ENCODE data around the gene ALDH3B1.

ALDH3B1 gene

DNA sequence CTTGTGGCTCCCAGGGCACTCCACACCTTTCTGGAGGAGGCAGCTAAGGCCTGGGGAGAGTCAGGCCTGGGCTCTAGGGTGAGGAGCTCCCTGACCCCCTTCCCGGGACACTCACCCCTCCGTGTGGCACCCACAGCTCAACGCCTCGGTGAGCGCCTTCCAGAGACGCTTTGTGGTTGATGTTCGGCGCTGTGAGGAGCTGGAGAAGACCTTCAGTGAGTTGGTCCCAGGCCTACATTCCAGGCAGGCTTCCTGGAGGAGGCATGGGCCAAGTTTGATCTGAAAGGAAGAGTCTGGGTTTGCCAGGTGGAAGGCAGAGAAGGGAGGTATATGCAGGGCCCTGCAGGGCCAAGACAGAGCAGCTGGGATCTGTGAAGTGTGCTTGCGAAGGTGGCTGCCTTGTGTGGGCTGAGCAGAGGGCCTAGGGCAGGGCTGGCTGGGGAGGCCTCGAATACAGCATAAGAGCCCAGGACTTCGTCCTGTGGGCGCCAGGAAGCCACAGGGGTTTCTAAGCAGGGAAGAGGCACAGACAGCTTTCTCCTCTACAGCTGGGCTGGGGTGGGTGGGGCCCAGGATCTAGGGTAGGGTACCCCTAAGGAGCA, 31.6 kb downstream of the ALDH3B1 start:
- peaks cover 30% of the 10 kb centered on the region for H3K4me1 ChIP-seq (ENCODE audit: insufficient read depth, low read length, poor library complexity, severe bottlenecking)

GRCh38 chr11:68042219-68043028, 32.3 kb downstream of the ALDH3B1 start:
- no peak for TF ChIP-seq EZH2phosphoT487 (IDR thresholded peaks at IDR 0.05; ENCODE audit: borderline replicate concordance)
- TF ChIP-seq, protein P1, sequence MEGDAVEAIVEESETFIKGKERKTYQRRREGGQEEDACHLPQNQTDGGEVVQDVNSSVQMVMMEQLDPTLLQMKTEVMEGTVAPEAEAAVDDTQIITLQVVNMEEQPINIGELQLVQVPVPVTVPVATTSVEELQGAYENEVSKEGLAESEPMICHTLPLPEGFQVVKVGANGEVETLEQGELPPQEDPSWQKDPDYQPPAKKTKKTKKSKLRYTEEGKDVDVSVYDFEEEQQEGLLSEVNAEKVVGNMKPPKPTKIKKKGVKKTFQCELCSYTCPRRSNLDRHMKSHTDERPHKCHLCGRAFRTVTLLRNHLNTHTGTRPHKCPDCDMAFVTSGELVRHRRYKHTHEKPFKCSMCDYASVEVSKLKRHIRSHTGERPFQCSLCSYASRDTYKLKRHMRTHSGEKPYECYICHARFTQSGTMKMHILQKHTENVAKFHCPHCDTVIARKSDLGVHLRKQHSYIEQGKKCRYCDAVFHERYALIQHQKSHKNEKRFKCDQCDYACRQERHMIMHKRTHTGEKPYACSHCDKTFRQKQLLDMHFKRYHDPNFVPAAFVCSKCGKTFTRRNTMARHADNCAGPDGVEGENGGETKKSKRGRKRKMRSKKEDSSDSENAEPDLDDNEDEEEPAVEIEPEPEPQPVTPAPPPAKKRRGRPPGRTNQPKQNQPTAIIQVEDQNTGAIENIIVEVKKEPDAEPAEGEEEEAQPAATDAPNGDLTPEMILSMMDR (conservative IDR thresholded peaks at IDR 0.05; ENCODE audit: low read length), result no peak
- no peaks in the 10 kb centered on the region for H3K9me3 ChIP-seq (ENCODE audit: insufficient read depth, low read depth, low read length)
- no peaks in the 10 kb centered on the region for H3K27me3 ChIP-seq (ENCODE audit: insufficient read depth, low read length, poor library complexity, severe bottlenecking)
- no peaks in the 10 kb centered on the region for H3K9me2 ChIP-seq (replicated peaks; ENCODE audit: low read depth, low read length)
- H4K20me1 ChIP-seq (ENCODE audit: insufficient read depth, low read length, poor library complexity, severe bottlenecking), result no peaks in the 10 kb centered on the region
- no peaks in the 10 kb centered on the region for H3K79me2 ChIP-seq (ENCODE audit: insufficient read depth, low read length)
- peak overlapping the region; percentile 78 for H3K9ac ChIP-seq (ENCODE audit: low read depth, low read length, poor library complexity, severe bottlenecking)
- no peaks in the 10 kb centered on the region for H3K36me3 ChIP-seq (ENCODE audit: insufficient read depth, low read length)
- H3K4me3 ChIP-seq (ENCODE audit: low read length, poor library complexity, severe bottlenecking), result no peak overlapping the region
- H2AFZ ChIP-seq (ENCODE audit: low read length), result no peak overlapping the region
- no peak overlapping the region for H3K4me2 ChIP-seq (ENCODE audit: low read depth, low read length, poor library complexity, severe bottlenecking)
- H3K4me1 ChIP-seq (ENCODE audit: insufficient read depth, low read length, poor library complexity, severe bottlenecking), result peaks cover 23% of the 10 kb centered on the region
- H3F3A ChIP-seq (ENCODE audit: low read depth), result no peaks in the 10 kb centered on the region; the same call in 1 of the 2 replicates

More for the DNA sequence above, 31.6 kb downstream of the ALDH3B1 start:
- Histone ChIP-seq H2AFZ (ENCODE audit: low read length) (no peak overlapping the region), H3K4me3 (ENCODE audit: low read length, poor library complexity, severe bottlenecking) (no peak overlapping the region), H3K79me2 (ENCODE audit: insufficient read depth, low read length) (no peaks in the 10 kb centered on the region), H3K4me2 (ENCODE audit: low read depth, low read length, poor library complexity, severe bottlenecking) (peak overlapping the region; percentile 80), H3K9me2 (replicated peaks; ENCODE audit: low read depth, low read length) (no peaks in the 10 kb centered on the region), H3K9ac (ENCODE audit: low read depth, low read length, poor library complexity, severe bottlenecking) (peak overlapping the region; percentile 78), H3K36me3 (ENCODE audit: insufficient read depth, low read length) (no peaks in the 10 kb centered on the region), H3K27me3 (ENCODE audit: insufficient read depth, low read length, poor library complexity, severe bottlenecking) (no peaks in the 10 kb centered on the region), H4K20me1 (ENCODE audit: insufficient read depth, low read length, poor library complexity, severe bottlenecking) (no peaks in the 10 kb centered on the region), H3K9me3 (ENCODE audit: insufficient read depth, low read depth, low read length) (no peaks in the 10 kb centered on the region), H3F3A (ENCODE audit: low read depth) (peaks cover 2% of the 10 kb centered on the region; the same call in 1 of the 2 replicates)
- TF ChIP-seq EZH2phosphoT487 (IDR thresholded peaks at IDR 0.05; ENCODE audit: borderline replicate concordance), result no peak
- TF ChIP-seq, protein P1 (conservative IDR thresholded peaks at IDR 0.05; ENCODE audit: low read length), result no peak

DNA sequence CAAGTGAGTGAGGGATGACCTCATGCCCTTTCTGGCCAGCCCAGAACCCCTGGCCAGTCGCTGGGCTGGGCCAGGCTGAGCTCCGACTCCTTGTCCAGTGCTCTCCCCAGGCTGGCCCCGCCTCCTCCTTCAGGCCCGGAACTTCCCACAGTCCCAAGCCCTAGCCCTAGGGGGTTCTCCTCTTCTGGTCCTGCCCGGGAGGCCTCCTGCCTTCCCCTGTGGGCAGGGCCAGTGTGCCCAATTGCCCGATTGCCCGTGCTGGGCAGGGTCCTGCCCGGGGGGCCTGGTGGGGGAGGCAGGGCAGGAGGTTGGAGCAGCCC, 32.9 kb downstream of the ALDH3B1 start:
- Histone ChIP-seq H3K9me3 (ENCODE audit: insufficient read depth, low read depth, low read length) (no peaks in the 10 kb centered on the region), H3F3A (ENCODE audit: low read depth) (no peaks in the 10 kb centered on the region), H2AFZ (ENCODE audit: low read length) (no peak overlapping the region), H3K4me2 (ENCODE audit: low read depth, low read length, poor library complexity, severe bottlenecking) (no peak overlapping the region), H4K20me1 (ENCODE audit: insufficient read depth, low read length, poor library complexity, severe bottlenecking) (no peaks in the 10 kb centered on the region), H3K9me2 (replicated peaks; ENCODE audit: low read depth, low read length) (no peaks in the 10 kb centered on the region), H3K4me3 (ENCODE audit: low read length, poor library complexity, severe bottlenecking) (no peak overlapping the region), H3K27me3 (ENCODE audit: insufficient read depth, low read length, poor library complexity, severe bottlenecking) (no peaks in the 10 kb centered on the region), H3K4me1 (ENCODE audit: insufficient read depth, low read length, poor library complexity, severe bottlenecking) (peaks cover 20% of the 10 kb centered on the region), H3K79me2 (ENCODE audit: insufficient read depth, low read length) (no peaks in the 10 kb centered on the region), H3K36me3 (ENCODE audit: insufficient read depth, low read length) (no peaks in the 10 kb centered on the region), H3K9ac (ENCODE audit: low read depth, low read length, poor library complexity, severe bottlenecking) (no peak overlapping the region)
- TF ChIP-seq EZH2phosphoT487 (IDR thresholded peaks at IDR 0.05; ENCODE audit: borderline replicate concordance), result no peak
- TF ChIP-seq, protein P1 (conservative IDR thresholded peaks at IDR 0.05; ENCODE audit: low read length), result no peak
